NT2/D1 (cell line): ENCODE measurements around the gene GALNT12.

Experiments
- DNase-seq: peaks from one replicate; pipeline ENCODE4 v3.0.0-alpha.2; 2011; ENCODE audit warnings: low read depth, low spot score
- H3K27me3 ChIP-seq: 2 replicates; pipeline ENCODE4 v1.6.0; 2011; ENCODE audit warnings: mild to moderate bottlenecking; ENCODE audit not compliant: insufficient read length, insufficient read depth
- H3K36me3 ChIP-seq: 2 replicates; pipeline ENCODE4 v1.6.1; 2011; ENCODE audit warnings: mild to moderate bottlenecking, low read length, mixed read lengths; ENCODE audit not compliant: insufficient read depth, insufficient read length
- H3K4me1 ChIP-seq: 2 replicates; pipeline ENCODE4 v1.5.1; 2011; ENCODE audit not compliant: insufficient read depth, insufficient read length
- H3K4me3 ChIP-seq: 2 replicates; pipeline ENCODE4 v1.5.1; 2011; ENCODE audit warnings: low read depth; ENCODE audit not compliant: insufficient read length
- H3K9ac ChIP-seq: 2 replicates; pipeline ENCODE4 v1.6.0; 2011; ENCODE audit warnings: low read depth; ENCODE audit not compliant: insufficient read length
- H3K9me3 ChIP-seq: 2 replicates; pipeline ENCODE4 v1.5.1; 2011; ENCODE audit warnings: mild to moderate bottlenecking, low read length; ENCODE audit not compliant: insufficient read depth
- SUZ12 ChIP-seq: IDR thresholded peaks from 2 replicates; pipeline ENCODE4 v1.6.1; 2011; ENCODE audit not compliant: insufficient read length, insufficient read depth; ENCODE audit errors: extremely low read depth
- YY1 ChIP-seq: IDR thresholded peaks from 2 replicates; pipeline ENCODE4 v1.6.1; 2011; ENCODE audit not compliant: insufficient read length, insufficient read depth
- ZNF274 ChIP-seq: IDR thresholded peaks from 2 replicates; pipeline ENCODE4 v1.6.1; 2011; ENCODE audit warnings: mild to moderate bottlenecking, low read depth, low read length

Gene GALNT12

DNA sequence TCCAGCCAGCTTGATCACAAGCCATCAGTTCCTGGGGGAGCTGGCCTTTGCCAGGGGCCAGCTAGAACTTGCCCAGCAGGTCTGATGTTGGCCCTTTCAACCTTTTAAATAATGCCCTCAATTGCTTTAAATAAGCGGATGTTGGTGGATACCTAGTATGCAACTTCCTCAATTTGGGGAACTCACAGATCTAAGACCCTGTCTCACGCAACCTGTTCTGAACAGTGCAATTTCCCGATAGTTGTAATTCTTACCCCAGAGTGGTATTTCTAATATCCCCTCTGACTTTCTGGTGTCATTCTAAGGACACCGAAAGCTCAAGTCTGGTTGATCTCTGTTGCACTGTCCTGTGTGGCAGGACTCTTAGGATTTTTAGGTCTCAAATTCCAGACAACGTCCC lies 23.1 kb downstream of the GALNT12 start:
- TF ChIP-seq SUZ12 (no peak), ZNF274 (no peak), YY1 (no peak)

DNA sequence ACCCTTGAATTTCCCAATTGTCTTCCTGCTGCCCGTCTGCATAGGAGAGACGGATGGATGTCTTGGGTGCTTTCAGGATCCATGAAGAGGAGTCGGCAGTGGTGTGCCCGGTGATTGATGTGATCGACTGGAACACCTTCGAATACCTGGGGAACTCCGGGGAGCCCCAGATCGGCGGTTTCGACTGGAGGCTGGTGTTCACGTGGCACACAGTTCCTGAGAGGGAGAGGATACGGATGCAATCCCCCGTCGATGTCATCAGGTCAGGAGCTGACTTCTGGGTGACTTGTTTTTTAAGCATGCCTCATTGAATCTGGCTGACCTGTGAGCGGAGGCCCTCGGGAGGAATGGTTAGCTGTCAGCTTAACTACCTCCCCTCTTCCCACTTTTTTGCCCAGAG lies 24.2 kb downstream of the GALNT12 start:
- Histone ChIP-seq H3K36me3 (peaks cover 7% of the 10 kb centered on the region), H3K27me3 (no peaks in the 10 kb centered on the region), H3K4me1 (peaks cover 3% of the 10 kb centered on the region), H3K9me3 (no peaks in the 10 kb centered on the region), H3K4me3 (no peak overlapping the region), H3K9ac (no peak overlapping the region)
- TF ChIP-seq SUZ12, result no peak
- no peak for TF ChIP-seq ZNF274
- TF ChIP-seq YY1, result no peak
- DNase-seq, result no peak

More for the DNA sequence above, 23.1 kb downstream of the GALNT12 start:
- Histone ChIP-seq H3K27me3 (no peaks in the 10 kb centered on the region), H3K4me3 (no peak overlapping the region), H3K9me3 (no peaks in the 10 kb centered on the region), H3K36me3 (peaks cover 9% of the 10 kb centered on the region), H3K9ac (no peak overlapping the region), H3K4me1 (peaks cover 3% of the 10 kb centered on the region)
- DNase-seq, result no peak

DNA sequence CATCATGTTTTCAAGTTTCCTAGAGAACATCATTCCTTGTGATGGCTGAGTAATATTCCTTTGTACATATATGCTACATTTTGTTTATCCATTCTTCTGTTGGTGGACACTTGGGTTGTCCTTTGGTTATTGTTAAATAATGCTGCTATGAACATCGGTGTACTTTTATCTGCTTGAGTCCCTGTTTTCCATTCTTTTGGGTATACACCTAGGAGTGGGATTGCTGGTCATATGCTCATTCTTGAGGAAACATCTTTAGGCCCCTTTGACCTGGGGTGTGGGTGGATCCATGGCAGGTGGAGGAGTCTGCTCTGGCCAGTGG lies 25.3 kb downstream of the GALNT12 start:
- no peak for TF ChIP-seq ZNF274
- no peak for TF ChIP-seq YY1
- Histone ChIP-seq H3K9me3 (no peaks in the 10 kb centered on the region), H3K4me3 (no peak overlapping the region), H3K9ac (no peak overlapping the region), H3K27me3 (no peaks in the 10 kb centered on the region), H3K4me1 (peaks cover 3% of the 10 kb centered on the region), H3K36me3 (peaks cover 11% of the 10 kb centered on the region)
- DNase-seq, result no peak

DNA sequence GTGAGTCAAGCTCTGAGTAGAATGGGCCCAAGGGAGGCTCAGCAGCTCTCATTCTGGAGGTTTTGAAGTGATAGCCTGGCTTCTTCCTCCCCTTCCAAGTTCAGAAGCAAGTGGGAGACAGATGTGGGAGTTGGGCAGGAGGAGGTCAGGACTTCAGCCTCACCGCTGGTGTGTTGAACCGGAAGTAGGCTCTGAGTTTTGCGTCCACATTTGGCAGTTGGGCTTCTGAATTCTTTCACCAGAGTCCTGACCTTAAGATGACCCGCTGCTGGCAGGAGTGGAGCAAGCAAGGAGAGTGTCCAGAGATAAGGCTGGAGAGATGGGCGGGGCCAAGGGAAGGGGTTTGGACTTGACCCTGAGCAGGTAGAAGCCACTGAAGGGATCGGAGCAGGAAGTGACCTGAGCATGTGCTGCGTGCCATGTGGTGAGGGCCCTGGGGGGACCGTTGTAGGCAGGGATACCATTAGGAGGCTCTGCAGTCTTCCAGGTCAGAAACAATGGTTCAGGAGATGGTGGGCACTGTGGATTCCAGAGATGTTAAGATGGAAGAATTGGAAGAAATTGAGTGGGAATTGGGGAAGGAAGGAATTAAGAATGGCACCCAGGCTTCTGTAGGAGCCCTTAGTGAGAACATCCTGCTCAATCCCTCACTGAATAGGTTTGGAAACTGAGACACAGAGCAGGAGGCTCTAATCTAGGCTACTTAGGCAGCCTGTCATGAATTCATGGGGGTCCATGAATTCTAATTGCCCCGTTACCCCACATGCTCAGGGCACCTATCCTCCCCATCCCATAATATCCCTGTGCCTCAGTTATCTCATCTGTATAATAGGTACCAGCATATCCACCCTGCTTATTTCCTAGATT lies 25.9 kb downstream of the GALNT12 start:
- Histone ChIP-seq H3K9me3 (no peaks in the 10 kb centered on the region), H3K36me3 (peaks cover 8% of the 10 kb centered on the region), H3K4me1 (peaks cover 5% of the 10 kb centered on the region), H3K27me3 (no peaks in the 10 kb centered on the region), H3K4me3 (no peak overlapping the region), H3K9ac (no peak overlapping the region)
- DNase-seq, result no peak
- TF ChIP-seq SUZ12, result no peak
- TF ChIP-seq YY1, result no peak
- TF ChIP-seq ZNF274, result no peak

DNA sequence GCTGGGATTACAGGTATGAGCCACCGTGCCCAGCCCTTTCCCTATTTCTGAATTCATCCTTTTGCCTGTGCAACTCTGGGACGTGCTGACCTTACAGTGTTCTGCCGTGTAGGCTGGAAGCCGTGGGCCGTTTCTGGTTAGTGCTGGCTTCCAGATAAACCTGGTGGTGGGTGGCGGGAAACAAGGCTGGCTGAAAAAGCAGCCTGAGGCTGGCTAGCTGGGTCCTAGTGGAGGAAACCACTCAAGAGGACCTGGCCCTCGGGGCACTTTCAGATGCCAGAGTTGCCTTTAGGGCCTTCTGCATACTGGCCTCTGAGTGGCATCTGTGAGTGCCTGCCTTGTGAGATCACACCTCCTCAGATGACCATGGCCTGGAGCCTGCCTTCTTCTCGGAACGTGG lies 26.9 kb downstream of the GALNT12 start:
- peaks cover 7% of the 10 kb centered on the region for H3K4me1 ChIP-seq
- H3K27me3 ChIP-seq, result no peaks in the 10 kb centered on the region
- H3K4me3 ChIP-seq, result no peak overlapping the region
- H3K9me3 ChIP-seq, result no peaks in the 10 kb centered on the region
- no peak overlapping the region for H3K9ac ChIP-seq
- no peak for TF ChIP-seq YY1
- no peak for TF ChIP-seq ZNF274
- TF ChIP-seq SUZ12, result no peak
- H3K36me3 ChIP-seq, result peaks cover 13% of the 10 kb centered on the region
- no peak for DNase-seq

DNA sequence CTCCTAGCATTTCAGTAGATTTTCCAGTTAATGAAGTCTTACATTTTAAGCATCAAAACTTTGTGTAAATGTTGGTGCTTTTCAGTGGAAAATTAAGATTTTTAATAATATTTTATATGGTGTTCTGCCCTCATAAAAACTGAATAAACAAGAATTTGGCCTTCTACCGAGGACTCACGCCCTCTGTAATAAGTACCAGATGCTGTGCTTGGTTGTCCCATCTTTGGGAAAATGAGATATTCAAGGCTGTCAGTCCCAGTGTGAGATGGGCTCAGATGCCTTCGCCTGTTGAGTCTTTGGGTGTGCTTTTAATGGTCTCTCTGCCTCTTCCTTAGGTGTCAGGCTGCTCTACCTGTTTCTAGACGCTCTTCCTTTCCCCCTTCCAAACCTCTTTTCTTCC lies 28.7 kb downstream of the GALNT12 start:
- H3K4me1 ChIP-seq, result peaks cover 7% of the 10 kb centered on the region
- no peak for DNase-seq
- no peak overlapping the region for H3K4me3 ChIP-seq
- no peaks in the 10 kb centered on the region for H3K27me3 ChIP-seq
- TF ChIP-seq ZNF274 (no peak), SUZ12 (no peak), YY1 (no peak)
- H3K9ac ChIP-seq, result no peak overlapping the region
- no peaks in the 10 kb centered on the region for H3K9me3 ChIP-seq
- H3K36me3 ChIP-seq, result peaks cover 16% of the 10 kb centered on the region

DNA sequence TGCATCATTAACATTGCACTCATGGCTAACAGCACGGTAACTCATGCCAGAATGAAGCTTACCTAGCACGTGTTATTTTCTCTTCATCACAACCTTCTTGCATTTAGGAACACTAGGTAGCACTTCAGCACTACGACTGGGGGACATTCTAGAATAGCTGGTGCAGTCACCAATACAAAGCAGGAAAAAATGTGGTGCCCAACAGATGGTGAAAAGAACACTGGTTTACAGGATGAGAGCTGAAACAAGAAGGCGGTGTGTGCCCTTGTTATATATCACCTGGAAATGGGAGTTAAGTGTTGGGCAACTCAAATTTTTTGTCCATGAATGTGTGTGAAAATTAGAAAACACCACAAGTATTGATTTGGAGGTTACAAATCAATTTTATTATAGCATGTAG lies 30.0 kb downstream of the GALNT12 start:
- TF ChIP-seq ZNF274, result no peak
- no peak for TF ChIP-seq SUZ12
- no peak for TF ChIP-seq YY1
- H3K27me3 ChIP-seq, result no peaks in the 10 kb centered on the region
- H3K36me3 ChIP-seq, result peaks cover 16% of the 10 kb centered on the region
- no peak overlapping the region for H3K9ac ChIP-seq
- peaks cover 7% of the 10 kb centered on the region for H3K4me1 ChIP-seq
- no peak overlapping the region for H3K4me3 ChIP-seq
- DNase-seq, result no peak
- no peaks in the 10 kb centered on the region for H3K9me3 ChIP-seq
